Common myeloid progenitor, CD34-positive (primary cell): ENCODE results near the gene EPHA6.

Source experiments
- CTCF ChIA-PET: fragments of 350-600 bp; sonication (Branson Sonifier 250); formaldehyde crosslinking; loops from one replicate; lab custom pipeline; 2021; ENCODE audit warnings: antibody characterized with exemption; lab: Charles Lee
- POLR2A ChIA-PET: fragments of 350-600 bp; sonication (Branson Sonifier 250); formaldehyde crosslinking; loops from one replicate; lab custom pipeline; 2021; ENCODE audit warnings: antibody characterized with exemption; lab: Charles Lee
- DNase-seq, 3 donors: peaks; one replicate each; pipeline versions ENCODE4 v3.0.0 to v3.0.0-alpha.2; 2013
- H3K27ac ChIP-seq, 2 experiments: 1 replicate in 1 of 2; 2 replicates in 1 of 2; pipeline ENCODE4 v1.7.0; 2013; ENCODE audit warnings: inconsistent platforms in 2 of 2, low read length in 2 of 2, mild to moderate bottlenecking in 2 of 2, low read depth in 1 of 2, moderate library complexity in 1 of 2; ENCODE audit not compliant: severe bottlenecking in 2 of 2, insufficient read depth in 1 of 2, poor library complexity in 1 of 2
- H3K27me3 ChIP-seq, 5 experiments: replicated peaks in 2 of 5; 1 replicate in 3 of 5; 2 replicates in 2 of 5; pipeline versions ENCODE4 v1.6.1 to v1.7.0; 2013; ENCODE audit warnings: low read length in 4 of 5, mild to moderate bottlenecking in 2 of 5, moderate library complexity in 2 of 5, inconsistent platforms in 1 of 5; ENCODE audit not compliant: insufficient read depth in 5 of 5, control insufficient read depth in 4 of 5
- H3K36me3 ChIP-seq, 4 experiments: 1 replicate in 2 of 4; 2 replicates in 2 of 4; pipeline versions ENCODE4 v1.6.1 to v1.7.0; 2013; ENCODE audit warnings: low read length in 3 of 4, control low read depth in 1 of 4, mild to moderate bottlenecking in 1 of 4; ENCODE audit not compliant: control insufficient read depth in 4 of 4, insufficient read depth in 4 of 4
- H3K4me1 ChIP-seq, 4 experiments: 1 replicate in 3 of 4; 2 replicates in 1 of 4; pipeline versions ENCODE4 v1.6.1 to v1.7.1; 2013; ENCODE audit warnings: low read length in 3 of 4, mild to moderate bottlenecking in 3 of 4, control low read depth in 1 of 4, inconsistent platforms in 1 of 4, moderate library complexity in 1 of 4; ENCODE audit not compliant: control insufficient read depth in 4 of 4, insufficient read depth in 4 of 4; ENCODE audit errors: control extremely low read depth in 1 of 4
- H3K4me3 ChIP-seq, 7 experiments: 1 replicate in 4 of 7; 2 replicates in 3 of 7; pipeline versions ENCODE4 v1.5.1 to v1.7.0; 2013; ENCODE audit warnings: mild to moderate bottlenecking in 7 of 7, low read length in 6 of 7, moderate library complexity in 6 of 7, inconsistent platforms in 2 of 7, low read depth in 2 of 7, control low read depth in 1 of 7; ENCODE audit not compliant: insufficient read depth in 4 of 7, control insufficient read depth in 1 of 7; ENCODE audit errors: extremely low read depth in 1 of 7
- H3K9me3 ChIP-seq, 5 experiments: 1 replicate in 4 of 5; 2 replicates in 1 of 5; pipeline versions ENCODE4 v1.6.1 to v1.7.1; 2013; ENCODE audit warnings: low read length in 4 of 5, mild to moderate bottlenecking in 2 of 5, inconsistent platforms in 1 of 5, low read depth in 1 of 5, moderate library complexity in 1 of 5; ENCODE audit not compliant: control insufficient read depth in 4 of 5, insufficient read depth in 2 of 5; ENCODE audit errors: control extremely low read depth in 1 of 5
- WGBS: methylation state at CpG from one replicate; pipeline ENCODE4 v1.1.5; 2013; ENCODE audit not compliant: insufficient coverage; 5-methylcytosine and 5-hydroxymethylcytosine counted together

EPHA6 gene

GRCh38 chr3:97692389-97692788 lies 878.0 kb downstream of the EPHA6 start:
- no peaks in the 10 kb centered on the region for H3K9me3 ChIP-seq
- no peaks in the 10 kb centered on the region for H3K27me3 ChIP-seq
- CTCF ChIA-PET: no interaction called here
- H3K36me3 ChIP-seq: no peaks in the 10 kb centered on the region
- no peaks in the 10 kb centered on the region for H3K4me1 ChIP-seq
- WGBS: 93% methylated on average over 3 of the region's 5 CpGs
- H3K4me3 ChIP-seq: no peak overlapping the region
- POLR2A ChIA-PET: no interaction called here
- no peak for DNase-seq
- H3K27ac ChIP-seq: no peak overlapping the region

GRCh38 chr3:97692831-97693230 lies 878.4 kb downstream of the EPHA6 start:
- Histone ChIP-seq H3K9me3 (no peaks in the 10 kb centered on the region), H3K27ac (no peak overlapping the region), H3K4me3 (no peak overlapping the region), H3K4me1 (no peaks in the 10 kb centered on the region), H3K27me3 (no peaks in the 10 kb centered on the region), H3K36me3 (no peaks in the 10 kb centered on the region)
- 100% methylated on average over 2 of the region's 2 CpGs for WGBS
- ChIA-PET POLR2A (no interaction called here), CTCF (no interaction called here)
- DNase-seq: no peak

GRCh38 chr3:97694876-97695275 lies 880.5 kb downstream of the EPHA6 start:
- no peak for DNase-seq
- no peak overlapping the region for H3K4me3 ChIP-seq
- ChIA-PET CTCF (no interaction called here), POLR2A (no interaction called here)
- no peaks in the 10 kb centered on the region for H3K36me3 ChIP-seq
- no peaks in the 10 kb centered on the region for H3K4me1 ChIP-seq
- no peak overlapping the region for H3K27ac ChIP-seq
- peaks cover 0 to 2% (median 0%) of the 10 kb centered on the region in 5 experiments for H3K27me3 ChIP-seq
- no peaks in the 10 kb centered on the region for H3K9me3 ChIP-seq
- 100% methylated on average over 1 of the region's 1 CpG for WGBS

GRCh38 chr3:97698691-97699090 lies 884.3 kb downstream of the EPHA6 start:
- Histone ChIP-seq H3K36me3 (no peaks in the 10 kb centered on the region), H3K27ac (no peak overlapping the region), H3K27me3 (peaks cover 0 to 2% (median 0%) of the 10 kb centered on the region in 5 experiments), H3K9me3 (no peaks in the 10 kb centered on the region), H3K4me3 (no peak overlapping the region), H3K4me1 (no peaks in the 10 kb centered on the region)
- 100% methylated on average over 2 of the region's 5 CpGs for WGBS
- POLR2A ChIA-PET: no interaction called here
- DNase-seq: no peak
- CTCF ChIA-PET: no interaction called here

GRCh38 chr3:97699889-97700288 lies 885.5 kb downstream of the EPHA6 start:
- no peaks in the 10 kb centered on the region for H3K9me3 ChIP-seq
- H3K36me3 ChIP-seq: no peaks in the 10 kb centered on the region
- DNase-seq: no peak
- ChIA-PET POLR2A (no interaction called here), CTCF (no interaction called here)
- no peaks in the 10 kb centered on the region for H3K4me1 ChIP-seq
- no peak overlapping the region for H3K27ac ChIP-seq
- peaks cover 0 to 2% (median 0%) of the 10 kb centered on the region in 5 experiments for H3K27me3 ChIP-seq
- WGBS: 95% methylated on average over 2 of the region's 2 CpGs
- H3K4me3 ChIP-seq: no peak overlapping the region

GRCh38 chr3:97705764-97706163 lies 891.4 kb downstream of the EPHA6 start:
- ChIA-PET CTCF (no interaction called here), POLR2A (no interaction called here)
- Histone ChIP-seq H3K27me3 (no peaks in the 10 kb centered on the region), H3K9me3 (no peaks in the 10 kb centered on the region), H3K36me3 (no peaks in the 10 kb centered on the region), H3K27ac (no peak overlapping the region), H3K4me1 (no peaks in the 10 kb centered on the region), H3K4me3 (no peak overlapping the region)
- DNase-seq: no peak
- WGBS: 100% methylated on average over 1 of the region's 2 CpGs

GRCh38 chr3:97706226-97706625 lies 891.8 kb downstream of the EPHA6 start:
- no peak for DNase-seq
- H3K4me1 ChIP-seq: no peaks in the 10 kb centered on the region
- no peaks in the 10 kb centered on the region for H3K27me3 ChIP-seq
- WGBS: 94% methylated on average over 2 of the region's 4 CpGs
- POLR2A ChIA-PET: no interaction called here
- H3K4me3 ChIP-seq: no peak overlapping the region
- H3K9me3 ChIP-seq: no peaks in the 10 kb centered on the region
- CTCF ChIA-PET: no interaction called here
- no peaks in the 10 kb centered on the region for H3K36me3 ChIP-seq
- H3K27ac ChIP-seq: no peak overlapping the region
